ENCODE measurements around the gene ALPG. TPM values are rescaled to one million over a fixed set of nuclear protein-coding genes. Genes with fewer than 3 reads are reported as not detected.

Gene ALPG
- total and polyA plus RNA-seq, 10 of the 15 experiments (the other 5 are each of a cell fraction or from before 2014, with no cell fraction given), result not detected

DNA sequence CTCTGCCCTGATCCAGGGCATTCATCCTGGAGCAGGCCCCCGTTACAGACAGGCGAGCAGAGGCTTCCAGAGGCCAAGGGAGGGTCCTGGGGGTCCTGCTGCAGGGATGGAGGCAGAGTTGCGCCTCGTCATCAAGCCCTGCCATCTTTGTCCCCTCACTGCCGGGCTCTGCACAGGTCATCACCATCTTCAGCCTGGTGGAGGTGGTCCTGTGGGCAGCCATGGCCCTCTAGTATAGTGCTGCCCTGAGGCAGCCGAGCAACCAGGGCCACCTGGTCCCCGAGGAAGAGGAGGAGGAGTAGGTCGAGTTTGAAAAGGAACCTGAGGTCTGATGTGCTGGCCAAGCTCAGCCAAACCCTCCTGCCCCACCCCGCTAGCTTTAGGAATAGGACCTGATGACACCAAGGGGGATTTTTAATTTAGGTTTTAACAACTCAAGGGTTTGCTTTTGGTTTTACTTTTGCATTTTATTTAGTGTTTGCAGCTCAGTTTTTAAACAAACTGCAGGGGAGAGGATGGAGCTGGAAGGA, 40.5 kb downstream of the ALPG start:
- ChIA-PET SMC1A (ENCODE audit: uncharacterized antibody, unreplicated experiment) (interaction anchor here (1.0 kb wide), 1 partner anchor 9 kb away, joined by 3 read pairs; no protein-coding TSS in a partner anchor), RAD21 (ENCODE audit: unreplicated experiment) (no interaction called here), POLR2A (no interaction called here), CTCF (interaction anchor here (1.0 to 1.5 kb wide), 8 partner anchors 9 to 77 kb away, joined by 3 to 5 read pairs (median 3); partner anchors contain the start of genes ALPI and PRSS56)
- intact Hi-C loops (cut with micrococcal nuclease; ENCODE audit: unreplicated experiment), result no loop called here
- Histone ChIP-seq H3K36me3 (ENCODE audit: control insufficient read depth in 2 of 2, insufficient read depth in 2 of 2, low read length in 1 of 2) (no peaks in the 10 kb centered on the region), H3K27ac (ENCODE audit: control insufficient read depth, insufficient read depth) (no peak overlapping the region), H3K4me1 (ENCODE audit: control insufficient read depth, insufficient read depth, low read length) (no peaks in the 10 kb centered on the region; the same call in 1 of the 2 replicates), H4K20me1 (ENCODE audit: control insufficient read depth, insufficient read depth) (no peaks in the 10 kb centered on the region), H3K4me3 (no peak overlapping the region), H3K9ac (ENCODE audit: control insufficient read depth, insufficient read depth, low read length) (no peak overlapping the region), H3K79me2 (ENCODE audit: control insufficient read depth, insufficient read depth, low read length) (no peaks in the 10 kb centered on the region), H3K4me2 (ENCODE audit: control insufficient read depth, insufficient read depth) (no peak overlapping the region), H3K27me3 (replicated peaks in 1 of 2; ENCODE audit: control insufficient read depth in 2 of 2, insufficient read depth in 2 of 2, low read length in 1 of 2) (no peaks in the 10 kb centered on the region), H3K9me3 (replicated peaks; ENCODE audit: control insufficient read depth, insufficient read depth, low read length) (no peaks in the 10 kb centered on the region), H2AFZ (ENCODE audit: control insufficient read depth, low read depth, low read length) (no peak overlapping the region)
- DNase-seq (ENCODE audit: low read depth, low spot score) (no peak), FAIRE-seq (no peak), ATAC-seq (no peak; the same call in 2 of the 3 replicates)
- BruUV-seq (replicated peaks), result no TSS peak
- in situ Hi-C loops (cut with MboI), result no loop called here
- 31% methylated on average over 9 of the region's 9 CpGs for WGBS (ENCODE audit: insufficient coverage, insufficient replicate concordance, low lambda C conversion rate, missing lambda C conversion rate)
- TF ChIP-seq, protein P1, sequence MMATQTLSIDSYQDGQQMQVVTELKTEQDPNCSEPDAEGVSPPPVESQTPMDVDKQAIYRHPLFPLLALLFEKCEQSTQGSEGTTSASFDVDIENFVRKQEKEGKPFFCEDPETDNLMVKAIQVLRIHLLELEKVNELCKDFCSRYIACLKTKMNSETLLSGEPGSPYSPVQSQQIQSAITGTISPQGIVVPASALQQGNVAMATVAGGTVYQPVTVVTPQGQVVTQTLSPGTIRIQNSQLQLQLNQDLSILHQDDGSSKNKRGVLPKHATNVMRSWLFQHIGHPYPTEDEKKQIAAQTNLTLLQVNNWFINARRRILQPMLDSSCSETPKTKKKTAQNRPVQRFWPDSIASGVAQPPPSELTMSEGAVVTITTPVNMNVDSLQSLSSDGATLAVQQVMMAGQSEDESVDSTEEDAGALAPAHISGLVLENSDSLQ (IDR thresholded peaks at IDR 0.05), result no peak
- TF ChIP-seq, protein P2, sequence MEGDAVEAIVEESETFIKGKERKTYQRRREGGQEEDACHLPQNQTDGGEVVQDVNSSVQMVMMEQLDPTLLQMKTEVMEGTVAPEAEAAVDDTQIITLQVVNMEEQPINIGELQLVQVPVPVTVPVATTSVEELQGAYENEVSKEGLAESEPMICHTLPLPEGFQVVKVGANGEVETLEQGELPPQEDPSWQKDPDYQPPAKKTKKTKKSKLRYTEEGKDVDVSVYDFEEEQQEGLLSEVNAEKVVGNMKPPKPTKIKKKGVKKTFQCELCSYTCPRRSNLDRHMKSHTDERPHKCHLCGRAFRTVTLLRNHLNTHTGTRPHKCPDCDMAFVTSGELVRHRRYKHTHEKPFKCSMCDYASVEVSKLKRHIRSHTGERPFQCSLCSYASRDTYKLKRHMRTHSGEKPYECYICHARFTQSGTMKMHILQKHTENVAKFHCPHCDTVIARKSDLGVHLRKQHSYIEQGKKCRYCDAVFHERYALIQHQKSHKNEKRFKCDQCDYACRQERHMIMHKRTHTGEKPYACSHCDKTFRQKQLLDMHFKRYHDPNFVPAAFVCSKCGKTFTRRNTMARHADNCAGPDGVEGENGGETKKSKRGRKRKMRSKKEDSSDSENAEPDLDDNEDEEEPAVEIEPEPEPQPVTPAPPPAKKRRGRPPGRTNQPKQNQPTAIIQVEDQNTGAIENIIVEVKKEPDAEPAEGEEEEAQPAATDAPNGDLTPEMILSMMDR (IDR thresholded peaks at IDR 0.05 in 2 of 3, conservative IDR thresholded peaks at IDR 0.05 in 1 of 3; ENCODE audit: control insufficient read depth in 2 of 3, extremely low read depth in 1 of 3, insufficient read depth in 1 of 3, low read depth in 3 of 3, low read length in 3 of 3), result no peak
- TF ChIP-seq YBX1 (IDR thresholded peaks at IDR 0.05), result no peak
- no peak for TF ChIP-seq IKZF2 (IDR thresholded peaks at IDR 0.05)
- TF ChIP-seq, protein P3, sequence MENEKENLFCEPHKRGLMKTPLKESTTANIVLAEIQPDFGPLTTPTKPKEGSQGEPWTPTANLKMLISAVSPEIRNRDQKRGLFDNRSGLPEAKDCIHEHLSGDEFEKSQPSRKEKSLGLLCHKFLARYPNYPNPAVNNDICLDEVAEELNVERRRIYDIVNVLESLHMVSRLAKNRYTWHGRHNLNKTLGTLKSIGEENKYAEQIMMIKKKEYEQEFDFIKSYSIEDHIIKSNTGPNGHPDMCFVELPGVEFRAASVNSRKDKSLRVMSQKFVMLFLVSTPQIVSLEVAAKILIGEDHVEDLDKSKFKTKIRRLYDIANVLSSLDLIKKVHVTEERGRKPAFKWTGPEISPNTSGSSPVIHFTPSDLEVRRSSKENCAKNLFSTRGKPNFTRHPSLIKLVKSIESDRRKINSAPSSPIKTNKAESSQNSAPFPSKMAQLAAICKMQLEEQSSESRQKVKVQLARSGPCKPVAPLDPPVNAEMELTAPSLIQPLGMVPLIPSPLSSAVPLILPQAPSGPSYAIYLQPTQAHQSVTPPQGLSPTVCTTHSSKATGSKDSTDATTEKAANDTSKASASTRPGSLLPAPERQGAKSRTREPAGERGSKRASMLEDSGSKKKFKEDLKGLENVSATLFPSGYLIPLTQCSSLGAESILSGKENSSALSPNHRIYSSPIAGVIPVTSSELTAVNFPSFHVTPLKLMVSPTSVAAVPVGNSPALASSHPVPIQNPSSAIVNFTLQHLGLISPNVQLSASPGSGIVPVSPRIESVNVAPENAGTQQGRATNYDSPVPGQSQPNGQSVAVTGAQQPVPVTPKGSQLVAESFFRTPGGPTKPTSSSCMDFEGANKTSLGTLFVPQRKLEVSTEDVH (IDR thresholded peaks at IDR 0.05; ENCODE audit: low read depth, partially characterized antibody), result no peak
- no peak for TF ChIP-seq NFIC (IDR thresholded peaks at IDR 0.05; ENCODE audit: low read depth, low read length)
- TF ChIP-seq RAD21 (IDR thresholded peaks at IDR 0.05; ENCODE audit: insufficient read depth, low read depth, low read length), result no peak
- TF ChIP-seq BMI1 (IDR thresholded peaks at IDR 0.05; ENCODE audit: borderline replicate concordance), result no peak
- TF ChIP-seq TCF7 (IDR thresholded peaks at IDR 0.05; ENCODE audit: borderline replicate concordance), result no peak
- no peak for TF ChIP-seq IKZF1 (conservative IDR thresholded peaks at IDR 0.05)
- no peak for TF ChIP-seq PAX8 (IDR thresholded peaks at IDR 0.05)
- TF ChIP-seq, protein P4, sequence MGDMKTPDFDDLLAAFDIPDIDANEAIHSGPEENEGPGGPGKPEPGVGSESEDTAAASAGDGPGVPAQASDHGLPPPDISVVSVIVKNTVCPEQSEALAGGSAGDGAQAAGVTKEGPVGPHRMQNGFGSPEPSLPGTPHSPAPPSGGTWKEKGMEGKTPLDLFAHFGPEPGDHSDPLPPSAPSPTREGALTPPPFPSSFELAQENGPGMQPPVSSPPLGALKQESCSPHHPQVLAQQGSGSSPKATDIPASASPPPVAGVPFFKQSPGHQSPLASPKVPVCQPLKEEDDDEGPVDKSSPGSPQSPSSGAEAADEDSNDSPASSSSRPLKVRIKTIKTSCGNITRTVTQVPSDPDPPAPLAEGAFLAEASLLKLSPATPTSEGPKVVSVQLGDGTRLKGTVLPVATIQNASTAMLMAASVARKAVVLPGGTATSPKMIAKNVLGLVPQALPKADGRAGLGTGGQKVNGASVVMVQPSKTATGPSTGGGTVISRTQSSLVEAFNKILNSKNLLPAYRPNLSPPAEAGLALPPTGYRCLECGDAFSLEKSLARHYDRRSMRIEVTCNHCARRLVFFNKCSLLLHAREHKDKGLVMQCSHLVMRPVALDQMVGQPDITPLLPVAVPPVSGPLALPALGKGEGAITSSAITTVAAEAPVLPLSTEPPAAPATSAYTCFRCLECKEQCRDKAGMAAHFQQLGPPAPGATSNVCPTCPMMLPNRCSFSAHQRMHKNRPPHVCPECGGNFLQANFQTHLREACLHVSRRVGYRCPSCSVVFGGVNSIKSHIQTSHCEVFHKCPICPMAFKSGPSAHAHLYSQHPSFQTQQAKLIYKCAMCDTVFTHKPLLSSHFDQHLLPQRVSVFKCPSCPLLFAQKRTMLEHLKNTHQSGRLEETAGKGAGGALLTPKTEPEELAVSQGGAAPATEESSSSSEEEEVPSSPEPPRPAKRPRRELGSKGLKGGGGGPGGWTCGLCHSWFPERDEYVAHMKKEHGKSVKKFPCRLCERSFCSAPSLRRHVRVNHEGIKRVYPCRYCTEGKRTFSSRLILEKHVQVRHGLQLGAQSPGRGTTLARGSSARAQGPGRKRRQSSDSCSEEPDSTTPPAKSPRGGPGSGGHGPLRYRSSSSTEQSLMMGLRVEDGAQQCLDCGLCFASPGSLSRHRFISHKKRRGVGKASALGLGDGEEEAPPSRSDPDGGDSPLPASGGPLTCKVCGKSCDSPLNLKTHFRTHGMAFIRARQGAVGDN (IDR thresholded peaks at IDR 0.05), result no peak
- no peak for TF ChIP-seq ATF7 (IDR thresholded peaks at IDR 0.05; ENCODE audit: low read depth)

Measured in GM12878 (cell line).